B cell (primary cell): ENCODE data around the gene GATAD2A. TPM values are rescaled to one million over a fixed set of nuclear protein-coding genes. Genes with fewer than 3 reads are reported as not detected.

Experiments used
- ATAC-seq: fragments of 200-7000 bp; cut with Tn5 transposase; one replicate; pipeline ENCODE4 v1.10.0; 2021; ENCODE audit warnings: low read depth, mild to moderate bottlenecking, moderate number of reproducible peaks, moderate library complexity
- CTCF ChIA-PET: fragments of 350-600 bp; sonication (Branson Sonifier 250); formaldehyde crosslinking; loops from one replicate; lab custom pipeline; 2021; ENCODE audit warnings: antibody characterized with exemption, inconsistent platforms; lab: Charles Lee
- POLR2A ChIA-PET: fragments of 350-600 bp; sonication (Branson Sonifier 250); formaldehyde crosslinking; loops from one replicate; lab custom pipeline; 2021; ENCODE audit warnings: antibody characterized with exemption; lab: Charles Lee
- DNase-seq: peaks from one replicate; pipeline ENCODE4 v3.0.0; 2013
- H2AFZ ChIP-seq: 2 replicates; pipeline ENCODE4 v1.6.1; 2012; ENCODE audit warnings: mild to moderate bottlenecking, low read depth, low read length; ENCODE audit not compliant: insufficient read depth, poor library complexity, severe bottlenecking
- H3K27ac ChIP-seq, 2 donors: 1 replicate in 1 of 2; 2 replicates in 1 of 2; pipeline ENCODE4 v1.5.1; 2012 to 2013; ENCODE audit warnings: low read length in 2 of 2, mild to moderate bottlenecking in 2 of 2, moderate library complexity in 1 of 2
- H3K27me3 ChIP-seq, 4 experiments: fragments of 200-600 bp in 1 of 4; sonication (generic) in 1 of 4; replicated peaks in 1 of 4; 1 replicate in 2 of 4; 2 replicates in 2 of 4; pipeline versions ENCODE4 v1.6.1 to v1.7.0; 2013 to 2016; ENCODE audit warnings: low read length in 3 of 4, mild to moderate bottlenecking in 2 of 4, mixed read lengths in 1 of 4, moderate library complexity in 1 of 4; ENCODE audit not compliant: insufficient read depth in 4 of 4, control insufficient read depth in 3 of 4; ENCODE audit errors: control extremely low read depth in 1 of 4
- H3K36me3 ChIP-seq, 2 experiments: replicated peaks in 1 of 2; 1 replicate in 1 of 2; 2 replicates in 1 of 2; pipeline versions ENCODE4 v1.6.1 to v1.7.1; 2013; ENCODE audit warnings: low read length in 1 of 2; ENCODE audit not compliant: insufficient read depth in 2 of 2, control insufficient read depth in 1 of 2; ENCODE audit errors: control extremely low read depth in 1 of 2, extremely low read depth in 1 of 2
- H3K4me1 ChIP-seq, 2 donors: fragments of 200-600 bp in 1 of 2; sonication (generic) in 1 of 2; 1 replicate in 1 of 2; 2 replicates in 1 of 2; pipeline versions ENCODE4 v1.5.1 to v1.6.1; 2013 to 2017; ENCODE audit warnings: low read length in 2 of 2; ENCODE audit not compliant: control insufficient read depth in 2 of 2, insufficient read depth in 2 of 2
- H3K4me2 ChIP-seq: replicated peaks from 2 replicates; pipeline ENCODE3; 2012; ENCODE audit warnings: mild to moderate bottlenecking, low read depth, low read length; ENCODE audit not compliant: poor library complexity, severe bottlenecking
- H3K4me3 ChIP-seq, 5 experiments: fragments of 200-600 bp in 1 of 5; sonication (generic) in 1 of 5; 1 replicate in 3 of 5; 2 replicates in 2 of 5; pipeline versions ENCODE4 v1.5.1 to v1.7.0; 2011 to 2016; ENCODE audit warnings: low read length in 4 of 5, mild to moderate bottlenecking in 4 of 5, low read depth in 2 of 5, control low read depth in 1 of 5, moderate library complexity in 1 of 5; ENCODE audit not compliant: insufficient read depth in 1 of 5; ENCODE audit errors: control extremely low read depth in 1 of 5, extremely low read depth in 1 of 5
- H3K79me2 ChIP-seq: fragments of 200-600 bp; sonication (generic); one replicate; pipeline ENCODE4 v1.6.0; 2016; ENCODE audit warnings: low read length; ENCODE audit not compliant: control insufficient read depth, insufficient read depth
- H3K9ac ChIP-seq: fragments of 200-600 bp; sonication (generic); 2 replicates; pipeline ENCODE4 v1.6.1; 2017; ENCODE audit warnings: mild to moderate bottlenecking, low read length, moderate library complexity
- H3K9me3 ChIP-seq, 3 donors: one replicate each; pipeline versions ENCODE4 v1.6.1 to v1.7.1; 2013; ENCODE audit warnings: low read length in 2 of 3; ENCODE audit not compliant: control insufficient read depth in 2 of 3, insufficient read depth in 1 of 3; ENCODE audit errors: control extremely low read depth in 1 of 3
- H4K20me1 ChIP-seq: 2 replicates; pipeline ENCODE4 v1.6.0; 2012; ENCODE audit warnings: mild to moderate bottlenecking, low read length; ENCODE audit not compliant: insufficient read depth, control insufficient read depth, poor library complexity, severe bottlenecking
- H3K27ac Mint-ChIP-seq: one replicate; pipeline ENCODE4 v1.8.0; 2021; ENCODE audit warnings: mixed read lengths
- H3K27me3 Mint-ChIP-seq: one replicate; pipeline ENCODE4 v1.8.0; 2021; ENCODE audit warnings: mixed read lengths
- H3K4me1 Mint-ChIP-seq: one replicate; pipeline ENCODE4 v1.8.0; 2021; ENCODE audit warnings: mixed read lengths
- H3K4me3 Mint-ChIP-seq: one replicate; pipeline ENCODE4 v1.8.0; 2021; ENCODE audit warnings: mixed read lengths
- H3K9me3 Mint-ChIP-seq: one replicate; pipeline ENCODE4 v1.8.0; 2022; ENCODE audit warnings: mixed read lengths; ENCODE audit not compliant: insufficient read depth
- EZH2 ChIP-seq: IDR thresholded peaks from 2 replicates; pipeline ENCODE4 v1.6.1; 2012; ENCODE audit warnings: borderline replicate concordance, low read depth, mild to moderate bottlenecking, moderate library complexity, low read length; ENCODE audit not compliant: insufficient read depth, poor library complexity, severe bottlenecking
- WGBS: methylation state at CpG from one replicate; pipeline ENCODE4 v1.1.5; 2013; ENCODE audit warnings: missing lambda C conversion rate; ENCODE audit not compliant: insufficient coverage; 5-methylcytosine and 5-hydroxymethylcytosine counted together
- intact Hi-C: fragments of 100-400 bp; cut with micrococcal nuclease; formaldehyde crosslinking; loops from one replicate; pipeline ENCODE4 v1.10.0; 2022
- polyA plus RNA-seq: library from polyadenylated mRNA; depleted of rRNA; stranded (reverse); fragments of >200 nt; gene quantifications from 2 replicates; pipeline ENCODE4 v1.2.3, GENCODE V29; 2012
- total RNA-seq, 2 donors: library from RNA; stranded (reverse); fragments of 120-200 nt in 1 of 2; gene quantifications; 1 replicate in 1 of 2; 2 replicates in 1 of 2; pipeline versions ENCODE4 v1.2.3 to v1.2.4, GENCODE V29; 2013 to 2022
- TF ChIP-seq, protein P1 (sequence below): fragments of 200-600 bp; IDR thresholded peaks from one replicate; pipeline ENCODE4 v1.8.0; 2022; ENCODE audit warnings: antibody characterized with exemption, mild to moderate bottlenecking

The GATAD2A gene
- total and polyA plus RNA-seq, 2 donors (not counting 1 experiment from before 2014, with no cell fraction given) = 28.8 to 76.3 TPM

DNA sequence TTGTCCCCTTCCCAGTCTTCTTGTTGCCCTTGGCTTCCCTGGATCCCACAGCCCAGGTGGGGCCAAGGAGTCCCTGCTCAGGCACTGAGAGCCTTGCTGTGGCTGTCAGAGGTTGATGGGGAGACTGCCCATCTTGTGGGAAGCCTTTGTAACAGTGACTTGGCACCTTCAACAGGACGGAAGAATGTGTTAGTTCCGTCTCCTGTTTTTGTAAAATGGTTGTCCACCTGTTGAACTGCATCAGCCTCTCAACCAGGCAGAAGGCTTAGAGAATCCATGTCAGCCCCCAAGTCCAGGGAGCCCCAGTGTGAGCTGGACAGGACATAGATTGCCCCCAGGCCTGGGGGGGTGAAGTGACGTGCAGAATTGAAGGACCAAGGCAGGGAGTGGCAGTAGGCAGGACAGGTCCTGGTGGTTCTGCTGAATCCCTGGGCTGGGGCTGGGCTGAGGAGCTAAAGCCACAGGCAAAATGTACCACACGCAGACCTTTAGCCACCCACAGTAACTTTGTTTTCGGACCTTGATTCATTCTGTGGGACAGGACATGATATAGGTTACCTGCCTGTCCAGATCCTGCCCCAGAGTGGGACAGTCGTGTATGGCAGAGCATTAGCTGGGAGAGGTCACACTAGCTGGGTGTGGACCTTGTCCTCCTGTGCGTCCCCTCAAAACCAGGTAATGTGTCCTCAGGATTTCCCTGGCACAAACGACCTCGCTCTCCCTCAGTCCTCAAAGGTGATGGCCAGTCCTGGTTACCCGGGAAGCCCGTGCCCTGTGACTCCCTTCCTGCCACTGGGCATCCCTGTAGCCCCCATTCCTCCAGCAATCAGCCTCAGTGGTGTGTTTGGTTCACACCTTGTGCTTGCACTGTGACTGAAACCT, 47.0 kb downstream of the GATAD2A start:
- no peaks in the 10 kb centered on the region for H3K27me3 Mint-ChIP-seq
- ATAC-seq (no peak), DNase-seq (no peak)
- no peak overlapping the region for H3K27ac ChIP-seq
- WGBS = 87% methylated on average over 11 of the region's 11 CpGs
- H3K9me3 Mint-ChIP-seq = no peaks in the 10 kb centered on the region
- ChIA-PET CTCF (interaction anchor here (0.8 to 1.5 kb wide), 2 partner anchors 9 to 45 kb away, joined by 3 to 5 read pairs; no protein-coding TSS in a partner anchor), POLR2A (interaction anchor here (0.6 kb wide), 1 partner anchor 74 kb away, joined by 4 read pairs; no protein-coding TSS in a partner anchor)
- no peak overlapping the region for H3K4me3 Mint-ChIP-seq
- peaks cover 99% of the 10 kb centered on the region for H3K79me2 ChIP-seq
- H3K9ac ChIP-seq = no peak overlapping the region
- H3K9me3 ChIP-seq = no peaks in the 10 kb centered on the region
- no peak overlapping the region for H3K4me2 ChIP-seq
- H3K4me1 Mint-ChIP-seq = peaks cover 43% of the 10 kb centered on the region
- H3K27ac Mint-ChIP-seq = peak overlapping the region; percentile 32
- intact Hi-C loops = no loop called here
- peaks cover 0 to 3% of the 10 kb centered on the region in 2 experiments for H3K36me3 ChIP-seq
- peaks cover 4 to 17% of the 10 kb centered on the region in 2 donors for H3K4me1 ChIP-seq
- peaks cover 69% of the 10 kb centered on the region for H4K20me1 ChIP-seq
- H3K4me3 ChIP-seq = no peak overlapping the region
- TF ChIP-seq, protein P1, sequence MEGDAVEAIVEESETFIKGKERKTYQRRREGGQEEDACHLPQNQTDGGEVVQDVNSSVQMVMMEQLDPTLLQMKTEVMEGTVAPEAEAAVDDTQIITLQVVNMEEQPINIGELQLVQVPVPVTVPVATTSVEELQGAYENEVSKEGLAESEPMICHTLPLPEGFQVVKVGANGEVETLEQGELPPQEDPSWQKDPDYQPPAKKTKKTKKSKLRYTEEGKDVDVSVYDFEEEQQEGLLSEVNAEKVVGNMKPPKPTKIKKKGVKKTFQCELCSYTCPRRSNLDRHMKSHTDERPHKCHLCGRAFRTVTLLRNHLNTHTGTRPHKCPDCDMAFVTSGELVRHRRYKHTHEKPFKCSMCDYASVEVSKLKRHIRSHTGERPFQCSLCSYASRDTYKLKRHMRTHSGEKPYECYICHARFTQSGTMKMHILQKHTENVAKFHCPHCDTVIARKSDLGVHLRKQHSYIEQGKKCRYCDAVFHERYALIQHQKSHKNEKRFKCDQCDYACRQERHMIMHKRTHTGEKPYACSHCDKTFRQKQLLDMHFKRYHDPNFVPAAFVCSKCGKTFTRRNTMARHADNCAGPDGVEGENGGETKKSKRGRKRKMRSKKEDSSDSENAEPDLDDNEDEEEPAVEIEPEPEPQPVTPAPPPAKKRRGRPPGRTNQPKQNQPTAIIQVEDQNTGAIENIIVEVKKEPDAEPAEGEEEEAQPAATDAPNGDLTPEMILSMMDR = no peak
- no peak for TF ChIP-seq EZH2
- no peak overlapping the region for H2AFZ ChIP-seq
- H3K27me3 ChIP-seq = no peaks in the 10 kb centered on the region

DNA sequence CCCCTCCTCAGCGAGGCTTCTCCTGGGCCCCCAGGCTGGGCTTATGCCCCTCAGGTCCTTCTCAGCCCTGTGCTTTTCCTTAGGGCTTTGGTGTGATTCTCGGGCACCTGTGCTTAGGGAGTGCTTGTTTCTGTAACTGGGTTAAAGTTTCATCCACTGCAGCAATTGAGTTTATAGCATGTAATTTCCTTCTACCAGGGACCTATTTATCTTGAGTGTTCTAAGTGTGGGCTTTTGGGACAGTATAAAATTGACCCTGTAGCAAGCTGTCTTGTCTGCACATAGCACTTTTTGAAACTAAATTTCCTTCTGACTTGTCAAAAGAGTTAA, 47.6 kb downstream of the GATAD2A start:
- Histone ChIP-seq H3K36me3 (peaks cover 0 to 6% of the 10 kb centered on the region in 2 experiments), H3K79me2 (peaks cover 99% of the 10 kb centered on the region), H3K4me2 (no peak overlapping the region), H3K9ac (no peak overlapping the region), H2AFZ (no peak overlapping the region), H3K27ac (no peak overlapping the region), H3K27me3 (no peaks in the 10 kb centered on the region), H3K4me3 (no peak overlapping the region), H4K20me1 (peaks cover 63% of the 10 kb centered on the region), H3K9me3 (no peaks in the 10 kb centered on the region), H3K4me1 (peaks cover 9 to 18% of the 10 kb centered on the region in 2 donors)
- ChIA-PET POLR2A (no interaction called here), CTCF (interaction anchor here (0.8 kb wide), 1 partner anchor 10 kb away, joined by 5 read pairs; no protein-coding TSS in a partner anchor)
- DNase-seq (no peak), ATAC-seq (no peak)
- peak overlapping the region; percentile 3 for H3K27ac Mint-ChIP-seq
- peaks cover 43% of the 10 kb centered on the region for H3K4me1 Mint-ChIP-seq
- H3K4me3 Mint-ChIP-seq = no peak overlapping the region
- TF ChIP-seq, protein P1 = no peak
- no peak for TF ChIP-seq EZH2
- intact Hi-C loops = no loop called here
- 83% methylated on average over 1 of the region's 2 CpGs for WGBS
- no peaks in the 10 kb centered on the region for H3K9me3 Mint-ChIP-seq
- H3K27me3 Mint-ChIP-seq = no peaks in the 10 kb centered on the region
